HG03565 (cell line): Measurements from ENCODE around the gene ATXN7L2.
"Not testable (repeated sequence)": the region's sequence is repeated elsewhere in the genome, so short reads cannot be mapped to it uniquely, and the experiment has no call there.

Experiments used
- ATAC-seq: cut with Tn5 transposase; IDR thresholded peaks from one replicate; pipeline ENCODE4 v1.9.1; 2021; ENCODE audit warnings: mild to moderate bottlenecking, moderate library complexity; ENCODE audit not compliant: unreplicated experiment

ATXN7L2 gene, protein sequence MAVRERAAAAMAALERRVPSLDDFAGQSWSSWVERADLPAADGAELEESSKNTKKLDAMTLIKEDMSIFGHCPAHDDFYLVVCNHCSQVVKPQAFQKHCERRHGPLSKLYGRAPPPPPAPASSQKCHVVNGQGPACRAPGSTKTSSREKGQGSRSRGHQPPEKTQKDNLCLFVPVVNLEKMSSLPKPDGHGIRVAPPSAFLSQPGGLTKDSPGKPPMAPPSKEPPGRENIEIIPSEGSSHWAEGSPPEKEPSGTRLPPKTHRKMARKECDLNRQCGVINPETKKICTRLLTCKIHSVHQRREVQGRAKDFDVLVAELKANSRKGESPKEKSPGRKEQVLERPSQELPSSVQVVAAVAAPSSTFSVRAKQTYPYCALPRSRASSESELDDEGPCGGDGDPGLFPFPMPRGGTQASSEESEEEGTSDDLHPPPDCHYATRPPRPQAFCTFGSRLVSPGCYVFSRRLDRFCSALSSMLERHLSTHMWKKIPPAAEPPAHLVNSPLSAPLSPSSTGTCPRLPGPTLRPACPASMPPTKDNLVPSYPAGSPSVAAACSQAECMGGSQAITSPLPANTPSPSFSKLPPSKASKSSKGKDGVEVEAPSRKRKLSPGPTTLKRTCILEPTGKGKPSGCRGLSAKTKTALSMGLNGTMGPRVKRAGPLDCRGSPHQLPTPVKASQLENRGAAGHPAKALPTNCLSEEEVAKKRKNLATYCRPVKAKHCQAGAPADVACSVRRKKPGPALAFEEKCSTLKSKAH

GRCh38 chr1:109483672-109484518, at the start of gene ATXN7L2:
Gene ATXN7L2 (plus strand): TSS chr1:109483905. CDS start chr1:109483954, 49 bp downstream.
- peak; percentile 70 for ATAC-seq

DNA sequence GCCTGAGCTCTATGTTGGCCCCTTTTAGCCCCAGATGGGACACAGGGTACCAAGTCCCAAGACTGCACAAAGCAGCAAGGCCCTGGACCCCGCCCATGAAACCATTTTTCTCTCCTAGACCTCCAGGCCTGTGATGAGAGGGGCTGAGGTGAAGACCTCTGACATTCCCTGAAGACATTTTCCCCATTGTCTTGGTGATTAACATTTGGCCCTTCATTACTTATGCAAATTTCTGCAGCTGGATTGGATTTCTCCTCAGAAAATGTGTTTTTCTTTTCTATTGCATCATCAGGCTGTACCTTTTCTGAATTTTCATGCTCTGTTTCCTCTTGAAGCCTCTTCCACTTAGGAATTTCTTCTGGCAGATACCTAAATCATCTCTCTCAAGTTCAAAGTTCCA, 49.2 kb upstream of the ATXN7L2 start:
- no peak for ATAC-seq

- ATAC-seq, result no peak
Observed at GRCh38 chr1:109438798-109439297, 44.9 kb upstream of the ATXN7L2 start.

DNA sequence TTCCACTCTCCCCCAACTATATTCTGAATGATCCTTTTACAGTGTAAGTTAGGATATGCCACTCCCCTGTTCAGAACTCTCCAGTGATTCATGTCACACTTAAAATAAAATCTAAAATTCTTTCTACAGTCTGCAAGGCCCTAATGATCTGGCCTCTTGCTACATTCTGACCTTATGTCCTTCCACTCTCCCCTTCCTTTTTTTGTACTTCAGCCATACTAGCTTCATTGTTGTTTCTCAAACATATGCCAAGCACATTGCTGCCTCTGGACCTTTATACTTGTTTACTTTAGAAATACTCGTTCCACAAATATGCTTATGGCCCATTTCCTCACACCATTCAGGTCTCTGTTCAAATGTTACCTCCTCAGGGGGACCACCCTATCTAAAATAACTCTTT, 42.6 kb upstream of the ATXN7L2 start:
- ATAC-seq, result no peak

- ATAC-seq, result no peak
Observed at GRCh38 chr1:109443476-109443875, 40.2 kb upstream of the ATXN7L2 start.

DNA sequence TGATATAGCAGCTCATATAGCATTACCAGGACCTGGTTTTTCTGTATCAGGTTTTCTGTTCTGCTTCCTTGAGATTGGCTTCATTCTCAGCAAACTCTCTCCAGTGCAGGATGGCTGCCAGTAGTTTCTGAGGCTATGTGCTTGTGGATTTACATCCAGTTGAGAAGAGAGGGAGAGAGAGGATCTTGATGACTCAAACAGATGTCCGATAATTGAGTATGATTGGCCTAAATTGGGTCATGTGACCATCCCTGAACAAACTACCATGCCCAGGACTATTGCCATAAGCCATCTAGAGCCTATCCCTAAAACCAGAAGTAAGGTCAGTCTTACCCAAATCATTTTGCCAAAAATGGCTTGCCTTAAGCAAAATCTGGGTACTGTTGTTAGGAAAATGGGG, 39.4 kb upstream of the ATXN7L2 start:
- ATAC-seq, result no peak

DNA sequence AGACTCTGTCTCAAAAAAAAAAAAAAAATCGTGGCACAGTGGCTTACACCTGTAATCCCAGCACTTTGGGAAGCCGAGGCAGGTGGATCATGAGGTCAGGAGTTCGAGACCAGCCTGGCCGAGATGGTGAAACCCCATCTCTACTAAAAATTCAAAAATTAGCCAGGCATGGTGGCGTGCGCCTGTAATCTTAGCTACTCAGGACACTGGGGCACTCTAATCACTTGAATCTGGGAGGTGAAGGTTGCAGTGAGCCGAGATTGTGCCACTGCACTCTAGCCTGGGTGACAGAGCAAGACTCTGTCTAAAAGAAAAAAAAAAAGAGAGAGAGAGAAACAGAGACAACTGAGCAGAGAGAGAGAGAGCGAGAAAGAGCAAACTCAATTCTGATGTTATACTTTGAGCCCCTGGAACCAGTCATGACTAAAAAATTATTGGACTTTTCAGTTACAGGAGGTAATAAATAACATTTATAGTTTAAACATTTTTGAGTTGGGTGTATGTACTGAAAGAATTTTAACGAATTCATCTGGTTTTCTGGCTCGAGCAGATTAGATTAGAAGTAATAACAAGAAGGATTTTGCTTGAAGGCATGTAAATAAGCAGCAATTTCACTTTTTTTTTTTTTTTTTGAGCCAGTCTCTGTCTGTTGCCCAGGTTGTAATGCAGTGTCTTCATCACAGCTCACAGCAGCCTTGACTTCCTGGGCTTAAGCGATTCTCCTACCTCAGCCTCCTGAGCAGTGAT, 37.6 kb upstream of the ATXN7L2 start:
- not testable (repeated sequence) for ATAC-seq

GRCh38 chr1:109447524-109447923, 36.2 kb upstream of the ATXN7L2 start:
- ATAC-seq, result no peak

DNA sequence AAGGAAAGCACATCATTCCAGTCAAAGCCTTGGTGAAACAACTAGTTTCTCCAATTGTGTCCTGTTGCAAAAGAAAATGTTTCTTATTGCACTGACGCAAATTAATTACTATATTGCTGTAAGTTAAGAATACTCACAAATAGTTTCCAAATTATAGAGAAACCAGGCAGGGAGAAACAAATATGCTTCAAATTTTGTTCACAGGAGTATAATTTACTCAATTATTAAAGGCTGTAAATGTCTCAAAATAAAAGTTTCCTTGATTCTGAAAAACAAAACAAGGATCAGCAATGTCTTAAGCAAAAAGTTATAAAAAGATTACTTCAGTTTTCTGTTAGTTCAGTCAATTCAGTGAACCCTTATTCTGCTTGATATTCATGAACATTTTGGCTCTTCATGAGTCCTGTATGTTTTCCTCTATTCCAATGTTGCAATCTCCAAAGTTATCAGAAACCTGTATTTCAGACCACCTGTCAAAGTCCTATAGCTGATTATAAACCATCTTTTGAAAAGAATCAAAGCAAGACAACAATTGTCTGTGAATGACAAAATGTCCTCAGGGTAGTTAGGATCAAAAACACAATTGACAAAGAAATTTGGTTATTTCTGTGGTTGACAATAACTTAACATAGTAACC, 29.1 kb upstream of the ATXN7L2 start:
- no peak for ATAC-seq

DNA sequence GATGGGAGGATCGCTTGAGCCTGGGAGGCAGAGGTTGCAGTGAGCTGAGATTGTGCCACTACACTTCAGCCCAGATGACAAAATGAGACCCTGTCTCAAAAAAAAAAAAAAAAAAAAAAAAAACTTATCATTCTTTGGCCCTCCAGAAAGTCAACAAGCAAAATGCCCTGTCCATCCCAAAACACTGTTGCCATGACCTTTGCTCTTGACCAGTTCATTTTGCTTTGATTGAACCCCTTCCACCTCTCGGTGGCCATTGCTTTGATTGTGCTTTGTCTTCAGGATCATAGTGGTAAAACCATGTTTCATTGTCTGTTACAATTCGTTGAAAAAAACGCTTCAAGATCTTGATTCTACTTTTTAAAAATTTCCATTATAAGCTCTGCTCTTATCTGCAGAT, 25.9 kb upstream of the ATXN7L2 start:
- no peak for ATAC-seq

- no peak for ATAC-seq
Observed at GRCh38 chr1:109466125-109466451, 17.6 kb upstream of the ATXN7L2 start.

GRCh38 chr1:109466452-109467300, 17.0 kb upstream of the ATXN7L2 start, which contains the start of gene SYPL2:
Gene SYPL2 (plus strand): TSS chr1:109466546. CDS start chr1:109466844, 298 bp downstream.
- no peak for ATAC-seq

- ATAC-seq, result no peak
Observed at GRCh38 chr1:109467301-109467777, 16.4 kb upstream of the ATXN7L2 start.

GRCh38 chr1:109468061-109468460, 15.6 kb upstream of the ATXN7L2 start:
- ATAC-seq, result no peak

- no peak for ATAC-seq
Observed at GRCh38 chr1:109468903-109469302, 14.8 kb upstream of the ATXN7L2 start.

GRCh38 chr1:109470245-109470644, 13.5 kb upstream of the ATXN7L2 start:
- ATAC-seq, result no peak

DNA sequence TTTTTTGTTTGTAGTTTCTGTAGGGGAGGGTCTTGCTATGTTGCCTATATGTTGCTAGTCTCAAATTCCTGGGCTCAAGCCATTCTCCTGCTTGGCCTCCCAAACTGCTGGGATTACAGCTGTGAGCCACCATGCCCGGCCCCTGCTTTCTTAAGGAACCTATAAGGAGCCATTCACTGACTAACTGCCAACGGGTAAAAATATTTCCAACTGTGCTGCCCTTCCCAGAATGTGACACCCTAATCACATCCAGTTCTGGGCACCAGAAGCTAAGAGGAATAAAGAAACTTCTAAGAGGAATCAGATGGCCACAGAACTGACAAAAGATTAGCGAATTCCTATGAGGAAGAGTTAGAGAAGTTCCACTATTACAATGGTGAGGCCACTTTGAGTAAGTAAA, 10.9 kb upstream of the ATXN7L2 start:
- no peak for ATAC-seq

- not testable (repeated sequence) for ATAC-seq
Observed at GRCh38 chr1:109473284-109474057, 10.2 kb upstream of the ATXN7L2 start.
